Activated CD8-positive, alpha-beta memory T cell treated with anti-CD3 and anti-CD28 coated beads, Interleukin-2, amount 50 U/mL, for 48 hours (primary cell): Measurements from ENCODE around the gene UTP20.
"Not testable (repeated sequence)": the region's sequence is repeated elsewhere in the genome, so short reads cannot be mapped to it uniquely, and the experiment has no call there.

Experiments
- DNase-seq: peaks from one replicate; pipeline ENCODE4 v3.0.0-alpha.2; 2020

UTP20 gene

DNA sequence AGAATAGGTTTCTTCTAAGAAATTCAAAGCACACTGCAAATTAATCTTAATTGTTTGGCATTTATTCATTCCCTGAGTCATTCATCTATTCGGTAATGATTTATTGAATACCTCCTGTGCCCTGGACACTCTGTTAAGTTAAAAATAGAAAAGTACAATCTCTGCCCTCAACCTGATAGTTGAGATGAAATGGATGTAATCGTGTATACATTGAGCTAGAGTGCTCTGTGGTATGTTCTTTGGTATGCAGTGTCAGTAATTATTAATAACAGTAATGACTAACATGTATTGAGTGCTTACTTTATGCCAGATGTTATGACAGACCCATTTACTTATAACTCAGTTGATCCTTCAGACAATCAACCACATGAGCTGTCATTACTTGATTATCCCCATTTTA lies 47.6 kb downstream of the UTP20 start:
- DNase-seq: no peak

DNA sequence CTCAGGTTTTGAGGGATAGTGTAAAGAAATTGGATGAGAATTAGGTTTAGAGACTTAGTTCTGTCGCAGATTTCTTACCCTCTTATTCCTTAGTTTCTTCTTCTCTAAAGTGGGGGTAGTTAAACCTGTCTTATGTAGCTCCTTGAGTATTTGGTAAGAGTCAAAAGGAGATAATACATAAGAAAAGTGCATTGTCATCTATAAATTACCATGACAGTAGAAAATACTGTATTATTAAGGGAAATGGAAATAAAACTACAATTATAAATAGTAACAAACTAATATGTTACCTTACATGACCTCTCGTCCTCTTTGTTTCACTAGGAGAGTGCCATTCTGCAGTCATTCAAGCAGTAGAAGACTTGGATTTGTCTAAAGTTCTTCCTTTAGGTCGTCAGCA lies 49.0 kb downstream of the UTP20 start:
- no peak for DNase-seq

DNA sequence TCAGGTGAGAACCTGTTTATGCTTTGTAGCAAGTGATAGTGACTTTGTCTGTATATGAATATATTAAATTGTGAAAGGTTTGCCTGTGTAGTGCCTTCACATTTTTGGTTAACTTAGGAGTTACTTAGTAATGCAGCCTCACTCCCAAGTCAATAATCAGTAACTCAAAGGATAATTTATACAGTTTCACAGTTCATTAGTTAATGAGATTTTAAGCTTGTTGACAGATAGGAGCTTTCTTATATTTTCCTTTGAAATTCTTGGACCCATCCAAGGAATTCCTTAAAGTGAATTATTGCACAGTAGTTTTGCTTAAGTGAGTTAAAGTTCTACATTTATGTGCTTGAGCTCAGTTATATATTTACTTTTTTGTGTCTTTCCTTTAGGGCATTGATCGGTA lies 50.7 kb downstream of the UTP20 start:
- no peak for DNase-seq

DNA sequence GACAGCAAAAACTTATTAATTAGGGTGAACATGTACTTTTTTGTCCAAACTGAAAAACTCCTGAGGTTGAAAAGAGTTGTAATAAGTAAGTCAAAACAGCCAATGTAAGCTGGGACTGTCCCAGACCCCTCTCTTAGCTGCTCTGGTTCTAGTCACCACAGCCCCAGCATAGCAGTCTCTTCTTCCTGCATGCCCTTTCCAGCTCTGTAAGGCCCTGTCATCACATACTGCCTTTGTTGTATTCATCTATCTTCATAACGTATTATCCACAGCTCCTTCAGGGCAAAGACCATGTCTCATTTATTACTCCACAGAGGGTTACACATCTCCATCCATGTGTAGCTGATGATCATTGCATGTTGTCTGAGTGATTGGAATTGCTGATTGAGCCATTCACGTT lies 56.5 kb downstream of the UTP20 start:
- no peak for DNase-seq

DNA sequence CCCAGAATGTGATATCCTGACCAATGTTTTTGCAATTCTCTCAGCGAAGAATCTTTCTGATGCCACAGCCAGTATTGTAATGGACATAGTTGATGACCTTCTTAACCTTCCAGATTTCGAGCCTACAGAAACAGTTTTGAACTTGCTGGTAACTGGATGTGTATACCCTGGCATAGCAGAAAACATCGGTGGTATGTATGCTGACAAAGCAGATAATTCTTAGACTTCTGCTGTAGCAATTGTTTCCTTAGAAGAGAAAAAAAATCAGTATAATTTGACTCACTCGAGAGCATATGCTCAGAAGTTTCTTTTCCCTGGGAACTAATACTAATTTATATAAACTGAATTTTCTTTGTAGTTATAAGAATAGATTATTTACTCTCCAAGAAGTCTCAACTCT lies 58.2 kb downstream of the UTP20 start:
- DNase-seq: no peak

DNA sequence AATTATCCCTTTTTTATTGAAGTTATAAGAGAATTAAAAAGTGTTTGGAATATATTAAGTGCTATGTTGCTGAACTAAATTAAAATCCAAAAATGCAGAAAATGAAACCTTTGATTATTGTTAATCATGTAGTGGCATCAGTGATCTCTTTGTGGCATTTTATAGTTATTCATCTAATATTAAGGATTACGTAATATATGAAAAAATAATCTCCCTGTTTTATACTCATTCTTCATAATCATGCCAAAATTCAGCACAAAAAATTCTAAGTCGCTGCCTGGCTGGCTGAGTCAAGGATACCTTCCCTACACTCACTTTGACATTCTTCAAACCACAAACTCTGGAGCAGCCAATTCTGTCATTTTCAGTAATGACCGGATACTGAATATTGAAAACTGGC lies 64.0 kb downstream of the UTP20 start:
- DNase-seq: no peak

DNA sequence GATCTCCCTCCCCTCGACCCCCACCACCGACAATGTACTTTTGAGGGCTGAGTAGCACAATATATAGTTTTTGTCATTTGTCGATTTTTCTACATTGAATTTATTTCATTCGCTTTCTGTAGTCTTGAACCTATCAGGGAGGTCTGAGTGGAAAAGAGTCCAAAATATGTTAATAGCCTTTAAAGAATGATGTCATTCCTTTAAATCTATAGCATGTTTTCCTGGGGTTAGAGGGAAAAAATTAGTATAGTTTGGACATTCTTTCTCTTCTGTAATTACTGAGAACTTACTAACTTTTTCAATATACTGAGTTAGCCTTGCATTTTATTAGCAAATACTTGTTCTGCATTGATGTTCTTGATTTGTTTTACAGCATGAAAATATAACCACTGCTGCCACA lies 71.8 kb downstream of the UTP20 start:
- no peak for DNase-seq

DNA sequence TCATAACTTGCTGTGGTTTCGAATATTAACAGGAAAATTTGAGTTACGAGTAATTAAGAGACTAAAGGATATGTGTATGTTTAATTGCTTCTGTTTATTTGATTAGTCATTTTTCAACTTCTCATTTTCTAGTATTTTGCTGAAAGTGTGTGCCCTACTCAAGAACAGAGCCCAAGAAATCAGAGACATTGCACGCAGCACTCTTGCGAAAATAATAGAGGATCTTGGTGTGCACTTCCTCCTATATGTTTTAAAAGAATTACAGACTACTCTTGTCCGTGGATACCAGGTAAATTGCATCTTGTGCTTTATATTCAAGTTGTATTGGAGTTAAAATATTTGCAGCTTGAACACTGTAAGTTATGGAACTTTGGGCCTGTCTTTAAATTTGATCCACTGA lies 76.9 kb downstream of the UTP20 start:
- no peak for DNase-seq

DNA sequence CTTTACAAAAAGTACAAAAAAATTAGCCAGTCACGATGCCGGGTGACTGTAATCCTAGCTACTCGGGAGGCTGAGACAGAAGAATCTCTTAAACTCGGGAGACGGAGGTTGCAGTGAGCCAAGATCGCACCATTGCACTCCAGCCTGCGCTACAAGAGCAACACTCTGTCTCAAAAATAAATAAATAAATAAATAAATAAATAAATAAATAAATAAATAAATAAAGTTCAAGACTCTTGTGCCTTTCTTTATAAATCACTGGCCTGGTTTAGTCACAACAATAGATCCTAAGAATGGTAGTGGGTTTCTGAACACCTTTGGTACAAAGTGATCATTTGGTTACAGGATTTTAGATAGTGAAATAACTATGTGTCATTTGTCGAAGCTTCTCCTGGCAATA lies 81.5 kb downstream of the UTP20 start:
- no peak for DNase-seq

DNA sequence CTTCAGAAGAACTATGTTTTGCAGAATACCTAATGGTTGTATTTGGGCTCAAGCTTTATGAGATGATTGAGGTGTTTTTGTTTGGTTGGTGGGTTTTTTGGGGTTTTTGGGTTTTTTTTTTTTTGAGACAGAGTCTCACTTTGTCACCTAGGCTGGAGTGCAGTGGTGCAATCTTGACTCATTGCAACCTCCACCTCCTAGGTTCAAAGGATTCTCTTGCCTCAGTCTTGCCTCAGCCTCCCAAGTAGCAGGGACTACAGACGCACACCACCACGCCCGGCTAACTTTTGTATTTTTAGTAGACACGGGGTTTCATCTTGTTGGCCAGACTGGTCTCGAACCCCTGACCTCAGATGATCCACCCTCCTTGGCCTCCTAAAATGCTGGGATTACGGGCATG lies 88.1 kb downstream of the UTP20 start:
- no peak for DNase-seq

DNA sequence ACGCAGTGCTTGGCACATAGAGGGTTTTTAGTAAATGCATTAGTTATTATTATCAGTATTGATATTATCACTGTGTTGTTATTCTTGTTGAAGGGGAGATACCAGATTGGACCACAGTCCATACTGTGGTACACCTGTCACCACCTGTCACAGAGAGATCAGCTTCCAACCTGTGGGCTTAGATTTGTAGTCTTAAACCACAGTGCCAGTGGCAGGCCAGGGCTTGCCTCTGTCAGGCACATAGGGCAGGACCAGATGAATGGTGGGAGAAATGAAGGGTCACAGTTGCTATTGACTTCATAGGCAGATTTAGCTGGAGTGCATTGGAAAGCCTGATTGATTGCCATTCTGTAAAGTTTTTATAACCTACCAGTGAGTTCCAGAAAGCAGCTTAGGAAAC lies 92.5 kb downstream of the UTP20 start:
- no peak for DNase-seq

DNA sequence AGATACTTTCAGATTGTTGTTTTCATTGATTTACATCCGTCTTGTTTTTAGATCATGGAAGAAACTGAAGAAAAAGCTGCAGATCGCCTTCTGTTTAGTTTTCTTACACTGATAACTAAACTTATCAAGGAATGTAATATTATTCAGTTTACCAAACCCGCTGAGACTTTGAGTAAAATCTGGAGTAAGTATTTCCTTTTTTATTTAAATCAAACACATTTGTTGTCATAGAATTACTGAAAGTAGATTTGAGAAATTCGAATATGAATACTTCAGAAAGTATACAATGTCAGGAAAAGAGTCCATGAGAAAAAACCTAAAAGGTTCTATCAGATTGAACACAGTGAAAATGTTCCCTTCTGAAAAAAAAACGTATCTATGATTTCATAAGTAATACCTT lies 95.7 kb downstream of the UTP20 start:
- no peak for DNase-seq

DNA sequence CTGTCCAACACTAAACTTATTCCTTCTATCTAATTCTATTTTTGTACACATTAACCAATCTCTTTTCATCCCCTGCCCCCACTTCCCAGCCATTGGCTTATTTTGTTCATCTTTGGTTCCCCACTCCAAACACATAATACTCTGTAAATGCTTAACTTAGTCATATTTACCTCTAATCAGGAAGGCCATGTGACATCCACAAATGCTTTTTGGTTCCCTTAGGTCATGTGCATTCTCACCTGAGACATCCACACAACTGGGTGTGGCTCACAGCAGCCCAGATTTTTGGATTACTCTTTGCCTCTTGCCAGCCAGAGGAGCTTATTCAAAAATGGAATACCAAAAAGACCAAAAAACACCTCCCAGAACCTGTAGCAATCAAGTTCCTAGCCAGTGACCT lies 99.2 kb downstream of the UTP20 start:
- DNase-seq: no peak

DNA sequence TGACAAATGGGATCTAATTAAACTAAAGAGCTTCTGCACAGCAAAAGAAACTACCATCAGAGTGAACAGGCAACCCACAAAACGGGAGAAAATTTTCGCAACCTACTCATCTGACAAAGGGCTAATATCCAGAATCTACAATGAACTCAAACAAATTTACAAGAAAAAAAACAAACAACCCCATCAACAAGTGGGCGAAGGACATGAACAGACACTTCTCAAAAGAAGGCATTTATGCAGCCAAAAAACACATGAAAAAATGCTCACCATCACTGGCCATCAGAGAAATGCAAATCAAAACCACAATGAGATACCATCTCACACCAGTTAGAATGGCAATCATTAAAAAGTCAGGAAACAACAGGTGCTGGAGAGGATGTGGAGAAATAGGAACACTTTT lies 111.3 kb downstream of the UTP20 start:
- DNase-seq: not testable (repeated sequence)

DNA sequence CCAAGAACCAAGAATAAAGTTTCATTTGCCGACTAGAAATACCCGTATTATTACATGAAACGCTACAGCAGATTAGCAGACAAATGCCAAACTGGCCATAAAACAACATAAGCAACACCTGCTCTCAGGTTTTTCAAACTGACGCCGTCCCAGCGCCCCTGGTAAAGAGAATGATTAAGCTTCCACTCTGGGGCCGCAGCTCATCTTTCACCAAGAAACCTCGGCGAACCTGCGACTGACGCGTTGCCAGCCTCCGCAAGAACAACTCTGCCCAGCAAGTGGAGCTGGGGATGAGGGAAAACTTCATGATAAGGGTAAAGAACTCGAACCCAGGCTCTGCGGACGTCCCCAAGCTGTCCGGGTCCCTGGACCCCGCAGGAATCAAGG lies 127.1 kb downstream of the UTP20 start:
- DNase-seq: no peak

DNA sequence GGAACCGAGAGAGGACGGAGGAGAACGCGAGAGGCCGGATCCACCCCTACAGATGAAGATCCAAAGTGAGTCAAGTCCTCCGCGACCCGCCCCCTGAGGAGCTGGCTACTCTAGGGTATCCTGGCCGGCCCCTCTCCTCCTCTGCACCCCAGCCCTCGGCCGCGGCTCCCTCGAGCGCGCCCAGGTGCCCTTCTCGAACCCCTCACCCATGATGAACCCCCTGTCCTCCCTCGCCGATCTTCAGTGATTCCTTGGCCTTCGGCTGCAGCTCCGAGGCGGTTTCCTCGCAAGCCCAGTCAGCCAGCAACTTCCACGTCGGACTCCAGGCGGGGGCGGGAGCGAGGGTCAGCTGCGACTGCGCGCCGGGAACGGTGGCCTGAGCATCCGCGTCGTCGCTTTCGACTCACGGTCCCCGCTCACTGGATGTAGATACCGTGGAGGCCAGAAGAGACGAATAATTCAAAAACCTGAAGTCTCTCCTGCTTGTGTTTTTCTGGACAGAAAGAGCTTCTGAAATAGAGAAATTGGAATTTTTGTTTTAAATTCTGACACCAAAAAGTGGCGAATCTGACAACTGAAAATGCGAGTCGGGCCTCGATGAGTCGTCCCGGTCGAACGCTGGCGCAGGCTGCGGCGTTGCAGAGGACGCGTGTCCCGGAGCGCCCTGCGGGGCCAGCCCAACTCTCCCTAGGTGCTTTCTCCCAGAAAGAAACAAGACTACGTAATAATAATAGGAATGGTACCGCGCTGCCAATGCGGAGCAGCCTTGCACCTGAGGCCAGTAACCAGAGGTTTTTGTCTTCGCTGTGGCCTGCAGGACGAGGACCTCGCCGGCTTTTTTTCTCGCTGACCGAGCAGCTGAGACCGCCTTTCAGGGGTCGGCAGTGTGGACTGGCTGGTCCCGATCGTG lies 127.8 kb downstream of the UTP20 start, which contains the start of gene ARL1:
TSS of gene ARL1 (minus strand) at position 337 of the 910 bp plus-strand sequence. CDS start at position 210, 127 bp downstream.
- DNase-seq: peak; percentile 91

DNA sequence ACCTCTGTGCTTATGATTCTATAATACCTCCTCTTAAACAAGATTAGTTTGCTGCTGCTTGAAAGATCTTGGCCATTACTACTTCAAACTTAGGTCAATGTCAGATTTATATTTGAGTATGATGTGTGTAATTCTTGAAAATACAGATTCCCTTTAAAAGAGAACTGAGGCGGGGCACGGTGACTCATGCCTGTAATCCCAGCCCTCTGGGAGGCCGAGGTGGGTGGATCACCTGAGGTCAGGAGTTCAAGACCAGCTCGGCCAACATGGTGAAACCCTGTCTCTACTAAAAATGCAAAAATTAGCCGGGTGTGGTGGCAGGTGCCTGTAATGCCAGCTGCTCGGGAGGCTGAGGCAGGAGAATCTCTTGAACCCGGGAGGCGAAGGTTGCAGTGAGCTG lies 130.3 kb downstream of the UTP20 start:
- not testable (repeated sequence) for DNase-seq

DNA sequence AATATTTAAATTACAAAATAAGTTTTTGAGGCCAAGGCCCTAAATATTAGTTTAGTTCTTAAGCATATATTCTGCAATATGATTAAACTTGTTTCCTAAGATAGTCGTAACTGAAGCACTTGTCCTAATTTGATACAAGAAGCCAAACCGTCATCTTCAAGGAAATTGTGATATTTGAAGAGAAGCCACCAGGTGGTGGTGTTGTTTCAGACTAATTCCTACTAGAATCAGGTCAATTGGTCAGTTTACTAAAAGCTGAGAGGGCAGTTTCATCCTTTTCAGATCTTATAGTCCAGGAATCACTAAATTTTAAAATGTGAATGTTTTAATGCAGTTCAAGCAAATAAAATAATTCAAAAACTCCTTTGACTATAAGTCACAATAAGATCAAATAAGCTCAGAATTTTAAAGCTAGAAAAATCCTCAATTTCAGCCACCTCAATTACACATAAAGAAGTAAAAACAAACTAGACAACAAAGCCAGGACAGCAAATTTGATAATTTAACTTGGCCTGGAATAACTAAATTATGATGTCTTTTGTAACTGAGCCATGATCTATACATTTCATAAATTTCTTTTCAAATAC lies 134.7 kb downstream of the UTP20 start:
- DNase-seq: no peak

DNA sequence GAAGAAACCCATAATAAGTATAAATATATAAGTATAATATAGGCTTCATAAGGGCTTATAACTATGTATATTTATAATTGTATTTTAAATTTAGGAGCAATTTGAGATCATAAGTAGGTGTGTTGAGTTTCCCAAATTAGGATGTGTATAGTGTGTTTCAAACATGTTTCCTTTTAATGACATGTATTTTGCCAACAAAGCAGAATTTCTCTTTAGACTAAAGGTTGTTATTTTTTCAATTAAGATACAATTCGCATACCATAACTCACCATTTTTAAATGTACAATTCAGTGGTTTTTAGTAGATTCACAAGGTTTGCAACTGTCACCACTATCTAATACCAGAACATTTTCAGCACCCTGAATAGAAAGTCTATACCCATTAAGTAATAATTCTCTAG lies 135.3 kb downstream of the UTP20 start:
- DNase-seq: no peak

DNA sequence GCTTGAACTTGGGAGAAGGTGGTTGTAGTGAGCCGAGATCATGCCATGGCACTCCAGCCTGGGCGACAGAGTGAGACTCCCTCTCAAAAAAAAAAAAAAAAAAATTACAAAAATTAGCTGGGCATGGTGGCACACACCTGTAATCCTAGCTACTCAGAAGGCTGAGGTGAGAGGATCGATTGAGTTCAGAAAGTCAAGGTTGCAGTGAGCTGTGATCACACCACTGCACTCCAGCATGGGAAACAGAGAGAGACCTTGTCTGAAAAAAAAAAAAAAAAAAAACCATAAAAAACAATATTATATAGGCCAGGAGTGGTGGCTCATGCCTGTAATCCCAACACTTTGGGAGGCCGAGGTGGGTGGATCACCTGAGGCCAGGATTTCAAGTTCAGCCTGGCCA lies 142.2 kb downstream of the UTP20 start:
- DNase-seq: not testable (repeated sequence)

DNA sequence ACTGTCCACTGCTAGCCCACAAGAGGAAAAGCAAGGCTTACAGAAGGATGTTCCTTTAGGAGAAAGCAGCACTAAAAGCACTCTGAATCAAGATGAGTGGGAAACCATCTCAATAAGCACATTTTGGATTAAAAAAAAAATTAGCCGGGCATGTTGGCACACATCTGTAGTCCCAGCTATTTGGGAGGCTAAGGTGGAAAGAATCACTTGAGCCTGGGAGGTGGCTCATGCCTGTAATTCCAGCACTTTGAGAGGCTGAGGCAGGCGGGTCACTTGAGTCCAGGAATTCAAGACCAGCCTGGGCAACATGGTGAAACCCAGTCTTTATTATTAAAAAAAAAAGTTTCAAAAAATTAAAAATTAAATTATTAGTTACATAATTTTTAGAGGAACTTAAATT lies 144.7 kb downstream of the UTP20 start:
- no peak for DNase-seq

DNA sequence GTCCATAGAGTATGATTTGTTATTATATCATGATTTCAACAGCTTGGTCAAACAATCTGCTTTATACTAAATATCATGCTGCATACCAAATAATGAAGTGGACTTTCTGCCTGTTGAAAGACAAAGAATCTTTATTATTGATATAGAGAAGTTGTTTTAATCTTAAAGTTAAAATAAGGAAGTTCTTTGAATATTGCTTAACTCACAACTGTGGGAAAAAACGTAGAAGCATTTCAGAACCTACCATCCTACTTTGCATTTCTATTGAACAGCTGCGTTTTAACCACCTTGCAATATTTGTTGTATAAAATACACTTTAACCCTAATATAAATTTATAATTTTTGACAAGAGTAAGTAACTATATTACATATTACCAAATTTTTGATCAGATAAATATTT lies 150.6 kb downstream of the UTP20 start:
- DNase-seq: no peak

DNA sequence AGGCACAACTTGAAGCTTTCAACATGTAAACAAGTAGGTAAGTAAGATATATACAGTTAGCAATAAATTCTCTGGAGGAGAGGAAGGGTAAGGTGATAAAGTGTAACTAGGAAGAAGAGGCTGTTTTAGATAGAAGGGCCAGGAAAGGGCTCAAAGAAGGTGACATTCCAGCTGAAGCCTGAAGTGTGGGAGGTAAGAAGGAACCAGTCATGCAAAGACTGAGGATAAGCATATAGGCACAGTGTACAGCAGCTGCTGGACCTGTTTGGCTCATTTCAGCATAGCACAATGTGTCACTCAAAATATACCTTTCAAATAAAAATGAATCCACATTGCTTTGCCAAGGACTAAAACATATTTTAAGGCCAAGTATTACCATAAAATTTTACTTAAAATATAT lies 156.2 kb downstream of the UTP20 start:
- DNase-seq: no peak
